ENCODE results near the gene AOPEP.

Gene AOPEP

GRCh38 chr9:95103281-95103771 lies 376.8 kb downstream of the AOPEP start:
- in situ Hi-C loops (cut with MboI; ENCODE audit: low sequenced_read_pairs): no loop called here

- in situ Hi-C loops (cut with MboI; ENCODE audit: low sequenced_read_pairs): no loop called here
These were observed 377.5 kb downstream of the AOPEP start for GRCh38 chr9:95103871-95104580.

- in situ Hi-C loops (cut with MboI; ENCODE audit: low sequenced_read_pairs): no loop called here
These were observed 378.1 kb downstream of the AOPEP start for GRCh38 chr9:95104581-95104960.

GRCh38 chr9:95104980-95105379 lies 378.5 kb downstream of the AOPEP start:
- in situ Hi-C loops (cut with MboI; ENCODE audit: low sequenced_read_pairs): no loop called here

GRCh38 chr9:95105519-95106287 lies 379.2 kb downstream of the AOPEP start:
- in situ Hi-C loops (cut with MboI; ENCODE audit: low sequenced_read_pairs): no loop called here

GRCh38 chr9:95107001-95107749 lies 380.7 kb downstream of the AOPEP start:
- in situ Hi-C loops (cut with MboI; ENCODE audit: low sequenced_read_pairs): no loop called here

GRCh38 chr9:95107976-95108375 lies 381.5 kb downstream of the AOPEP start:
- in situ Hi-C loops (cut with MboI; ENCODE audit: low sequenced_read_pairs): no loop called here

- in situ Hi-C loops (cut with MboI; ENCODE audit: low sequenced_read_pairs): no loop called here
These were observed 382.3 kb downstream of the AOPEP start for GRCh38 chr9:95108777-95109176.

GRCh38 chr9:95109456-95109855 lies 383.0 kb downstream of the AOPEP start:
- in situ Hi-C loops (cut with MboI; ENCODE audit: low sequenced_read_pairs): no loop called here

GRCh38 chr9:95110921-95111525 lies 384.5 kb downstream of the AOPEP start:
- in situ Hi-C loops (cut with MboI; ENCODE audit: low sequenced_read_pairs): no loop called here

- in situ Hi-C loops (cut with MboI; ENCODE audit: low sequenced_read_pairs): no loop called here
These were observed 385.2 kb downstream of the AOPEP start for GRCh38 chr9:95111716-95112115.

GRCh38 chr9:95112436-95113280 lies 386.2 kb downstream of the AOPEP start:
- in situ Hi-C loops (cut with MboI; ENCODE audit: low sequenced_read_pairs): no loop called here

GRCh38 chr9:95115104-95115503 lies 388.6 kb downstream of the AOPEP start:
- in situ Hi-C loops (cut with MboI; ENCODE audit: low sequenced_read_pairs): no loop called here

- in situ Hi-C loops (cut with MboI; ENCODE audit: low sequenced_read_pairs): no loop called here
These were observed 389.7 kb downstream of the AOPEP start for GRCh38 chr9:95116002-95116807.

- in situ Hi-C loops (cut with MboI; ENCODE audit: low sequenced_read_pairs): no loop called here
These were observed 390.3 kb downstream of the AOPEP start for GRCh38 chr9:95116808-95117204.

- in situ Hi-C loops (cut with MboI; ENCODE audit: low sequenced_read_pairs): no loop called here
These were observed 392.1 kb downstream of the AOPEP start for GRCh38 chr9:95118596-95118995.

- in situ Hi-C loops (cut with MboI; ENCODE audit: low sequenced_read_pairs): loop anchor here (10.0 kb wide), 1 partner anchor 336 kb away; no protein-coding TSS in a partner anchor
These were observed 394.4 kb downstream of the AOPEP start for GRCh38 chr9:95120781-95121370.

GRCh38 chr9:95124582-95125367 lies 398.3 kb downstream of the AOPEP start:
- in situ Hi-C loops (cut with MboI; ENCODE audit: low sequenced_read_pairs): loop anchor here (10.0 kb wide), 1 partner anchor 340 kb away; no protein-coding TSS in a partner anchor

Data from HL-60/S4 treated with phorbol 12-myristate 13-acetate at 8.2 ng/mL for 4 days and 3 days (cell line).